Skeletal muscle tissue (tissue), 4 donors: Measurements from ENCODE around the gene NDUFS7. TPM values are rescaled to one million over a fixed set of nuclear protein-coding genes. Genes with fewer than 3 reads are reported as not detected.
A peak's percentile ranks its signal among the peaks of the same experiment; 100 is the strongest.

Experiments
- H3K27ac ChIP-seq: one replicate; pipeline ENCODE4 v1.7.0; 2013; ENCODE audit warnings: mild to moderate bottlenecking, low read depth, low read length, inconsistent platforms
- H3K27me3 ChIP-seq, 3 donors: one replicate each; pipeline ENCODE4 v1.7.0; 2013; ENCODE audit warnings: low read length in 3 of 3; ENCODE audit not compliant: control insufficient read depth in 3 of 3, insufficient read depth in 3 of 3
- H3K36me3 ChIP-seq, 3 donors: one replicate each; pipeline ENCODE4 v1.7.0; 2013; ENCODE audit warnings: low read length in 3 of 3; ENCODE audit not compliant: control insufficient read depth in 3 of 3, insufficient read depth in 3 of 3
- H3K4me1 ChIP-seq, 3 donors: one replicate each; pipeline ENCODE4 v1.7.0; 2013; ENCODE audit warnings: low read length in 3 of 3, mild to moderate bottlenecking in 3 of 3; ENCODE audit not compliant: control insufficient read depth in 3 of 3, insufficient read depth in 3 of 3
- H3K4me3 ChIP-seq, 3 donors: one replicate each; pipeline ENCODE4 v1.7.0; 2013; ENCODE audit warnings: low read length in 3 of 3
- H3K9ac ChIP-seq, 3 donors: one replicate each; pipeline ENCODE4 v1.7.0; 2013; ENCODE audit warnings: low read length in 3 of 3, mild to moderate bottlenecking in 3 of 3, moderate library complexity in 2 of 3, low read depth in 1 of 3
- H3K9me3 ChIP-seq, 3 donors: one replicate each; pipeline ENCODE4 v1.7.0; 2013; ENCODE audit warnings: low read length in 3 of 3; ENCODE audit not compliant: control insufficient read depth in 3 of 3
- total RNA-seq: library from RNA; depleted of rRNA; stranded (reverse); fragments of >200 nt; gene quantifications from one replicate; pipeline ENCODE4 v1.2.3, GENCODE V29; 2014
- donor health status: Osteomylitis.

The NDUFS7 gene
- total RNA-seq = 43.3 TPM

- Histone ChIP-seq H3K27ac (peak within 1 kb of the TSS; percentile 97), H3K9ac (peak within 1 kb of the TSS; percentile 99 to 100 (median 100)), H3K9me3 (no peaks in the 10 kb centered on the region), H3K36me3 (peaks cover 5 to 14% (median 5%) of the 10 kb centered on the region in 3 donors), H3K4me1 (peaks cover 43 to 56% (median 51%) of the 10 kb centered on the region in 3 donors), H3K27me3 (no peaks in the 10 kb centered on the region), H3K4me3 (peak within 1 kb of the TSS; percentile 94 to 97 (median 97))
These were observed at the start of gene NDUFS7 for GRCh38 chr19:1383312-1384084. NDUFS7 (plus strand) TSS chr19:1383907; CDS start chr19:1383927, 20 bp downstream.

GRCh38 chr19:1336079-1336684 is 47.5 kb upstream of the NDUFS7 start:
- Histone ChIP-seq H3K4me1 (no peaks in the 10 kb centered on the region), H3K27ac (no peak overlapping the region), H3K9ac (no peak overlapping the region), H3K36me3 (no peaks in the 10 kb centered on the region), H3K4me3 (no peak overlapping the region), H3K27me3 (peaks cover 11 to 25% (median 19%) of the 10 kb centered on the region in 3 donors), H3K9me3 (no peaks in the 10 kb centered on the region)

- Histone ChIP-seq H3K27me3 (peaks cover 5 to 13% (median 13%) of the 10 kb centered on the region in 3 donors), H3K27ac (no peak overlapping the region), H3K36me3 (no peaks in the 10 kb centered on the region), H3K4me1 (no peaks in the 10 kb centered on the region), H3K9ac (no peak overlapping the region), H3K4me3 (no peak overlapping the region), H3K9me3 (no peaks in the 10 kb centered on the region)
These were observed 42.8 kb upstream of the NDUFS7 start for GRCh38 chr19:1340681-1341469.

- no peaks in the 10 kb centered on the region for H3K9me3 ChIP-seq
- no peaks in the 10 kb centered on the region for H3K4me1 ChIP-seq
- no peak overlapping the region for H3K9ac ChIP-seq
- no peak overlapping the region for H3K27ac ChIP-seq
- peaks cover 5 to 13% (median 13%) of the 10 kb centered on the region in 3 donors for H3K27me3 ChIP-seq
- H3K4me3 ChIP-seq = no peak overlapping the region
- no peaks in the 10 kb centered on the region for H3K36me3 ChIP-seq
These were observed 40.7 kb upstream of the NDUFS7 start for GRCh38 chr19:1343041-1343440.

GRCh38 chr19:1349211-1349610 is 34.5 kb upstream of the NDUFS7 start:
- H3K36me3 ChIP-seq = no peaks in the 10 kb centered on the region
- peaks cover 0 to 5% (median 3%) of the 10 kb centered on the region in 3 donors for H3K4me1 ChIP-seq
- no peak overlapping the region for H3K27ac ChIP-seq
- no peak overlapping the region for H3K9ac ChIP-seq
- H3K4me3 ChIP-seq = no peak overlapping the region
- no peaks in the 10 kb centered on the region for H3K9me3 ChIP-seq
- H3K27me3 ChIP-seq = peaks cover 0 to 5% (median 3%) of the 10 kb centered on the region in 3 donors

GRCh38 chr19:1350867-1351266 is 32.8 kb upstream of the NDUFS7 start:
- Histone ChIP-seq H3K27me3 (peaks cover 0 to 5% (median 3%) of the 10 kb centered on the region in 3 donors), H3K4me1 (peaks cover 5 to 16% (median 8%) of the 10 kb centered on the region in 3 donors), H3K4me3 (no peak overlapping the region), H3K27ac (no peak overlapping the region), H3K36me3 (no peaks in the 10 kb centered on the region), H3K9ac (no peak overlapping the region), H3K9me3 (no peaks in the 10 kb centered on the region)

GRCh38 chr19:1351381-1351851 is 32.3 kb upstream of the NDUFS7 start:
- peaks cover 0 to 5% (median 3%) of the 10 kb centered on the region in 3 donors for H3K27me3 ChIP-seq
- no peak overlapping the region for H3K4me3 ChIP-seq
- no peak overlapping the region for H3K9ac ChIP-seq
- peaks cover 10 to 22% (median 14%) of the 10 kb centered on the region in 3 donors for H3K4me1 ChIP-seq
- H3K27ac ChIP-seq = no peak overlapping the region
- H3K9me3 ChIP-seq = no peaks in the 10 kb centered on the region
- H3K36me3 ChIP-seq = no peaks in the 10 kb centered on the region

GRCh38 chr19:1353144-1353543 is 30.6 kb upstream of the NDUFS7 start:
- Histone ChIP-seq H3K9me3 (no peaks in the 10 kb centered on the region), H3K27me3 (peaks cover 0 to 5% (median 3%) of the 10 kb centered on the region in 3 donors), H3K4me3 (no peak overlapping the region), H3K4me1 (peaks cover 14 to 26% (median 17%) of the 10 kb centered on the region in 3 donors), H3K36me3 (peaks cover 6 to 9% (median 8%) of the 10 kb centered on the region in 3 donors), H3K27ac (no peak overlapping the region), H3K9ac (no peak overlapping the region)

- no peaks in the 10 kb centered on the region for H3K9me3 ChIP-seq
- H3K4me1 ChIP-seq = peaks cover 14 to 26% (median 17%) of the 10 kb centered on the region in 3 donors
- H3K36me3 ChIP-seq = peaks cover 13 to 25% (median 20%) of the 10 kb centered on the region in 3 donors
- H3K4me3 ChIP-seq = peak overlapping the region; percentile 77 to 80 (median 80)
- H3K27me3 ChIP-seq = no peaks in the 10 kb centered on the region
- H3K27ac ChIP-seq = peak overlapping the region; percentile 56
- H3K9ac ChIP-seq = peak overlapping the region; percentile 72 to 78 (median 75)
These were observed 28.6 kb upstream of the NDUFS7 start for GRCh38 chr19:1354970-1355567.
